HG03175 (cell line): ENCODE measurements around the gene GNB3.
"Not testable (repeated sequence)": the region's sequence is repeated elsewhere in the genome, so short reads cannot be mapped to it uniquely, and the experiment has no call there.

ENCODE experiments used
- ATAC-seq: cut with Tn5 transposase; IDR thresholded peaks from one replicate; pipeline ENCODE4 v1.9.1; 2021; ENCODE audit warnings: mild to moderate bottlenecking, moderate library complexity; ENCODE audit not compliant: unreplicated experiment

The GNB3 gene

DNA sequence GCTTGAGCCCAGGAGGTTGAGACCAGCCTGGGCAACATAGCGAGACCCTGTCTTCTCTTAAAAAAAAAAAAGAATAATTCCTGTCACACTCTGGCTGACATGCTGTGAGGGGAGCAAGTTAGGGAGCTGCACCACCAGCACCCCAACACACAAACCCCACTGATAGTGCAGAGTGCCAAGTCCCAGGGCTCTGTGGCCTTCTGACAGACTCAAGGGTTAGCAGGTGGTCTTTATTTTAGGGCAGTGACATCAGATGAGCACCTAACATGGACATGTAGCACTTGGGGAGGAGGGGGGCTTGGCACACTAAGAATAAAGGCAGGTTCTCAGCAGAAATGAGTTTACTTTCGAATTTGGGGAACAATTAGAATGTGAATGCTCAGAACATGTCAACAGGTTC, 18.1 kb downstream of the GNB3 start:
- ATAC-seq, result no peak

DNA sequence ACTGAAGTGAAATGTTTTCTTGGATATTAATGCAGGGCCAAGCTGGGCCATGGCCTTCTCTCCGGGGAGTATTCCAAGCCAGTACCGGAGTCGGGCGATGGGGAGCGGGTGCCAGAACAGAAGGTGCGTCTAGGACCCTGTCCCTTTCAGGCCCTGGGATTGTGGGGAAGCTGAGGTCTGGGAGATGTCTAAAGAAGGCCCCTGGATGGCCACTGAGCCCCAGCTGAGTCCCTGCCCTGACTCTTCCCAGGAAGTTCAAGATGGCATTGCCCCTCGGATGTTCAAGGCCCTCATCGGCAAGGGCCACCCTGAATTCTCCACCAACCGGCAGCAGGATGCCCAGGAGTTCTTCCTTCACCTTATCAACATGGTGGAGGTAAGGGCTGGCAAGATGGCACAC, 19.4 kb downstream of the GNB3 start:
- ATAC-seq, result no peak

DNA sequence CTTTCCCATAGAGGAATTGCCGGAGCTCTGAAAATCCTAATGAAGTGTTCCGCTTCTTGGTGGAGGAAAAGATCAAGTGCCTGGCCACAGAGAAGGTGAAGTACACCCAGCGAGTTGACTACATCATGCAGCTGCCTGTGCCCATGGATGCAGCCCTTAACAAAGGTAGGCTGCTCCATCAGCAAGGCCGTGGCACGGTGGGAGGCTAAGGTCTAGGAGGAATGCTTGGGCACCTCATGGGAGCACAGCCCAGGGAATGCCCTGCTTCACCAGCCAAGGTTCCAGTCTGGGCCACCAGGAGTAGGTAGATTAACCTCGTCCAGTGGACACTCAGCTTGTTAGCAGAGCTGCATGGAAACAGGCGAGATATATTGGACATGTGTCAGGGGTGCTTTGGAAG, 20.2 kb downstream of the GNB3 start:
- ATAC-seq, result no peak

DNA sequence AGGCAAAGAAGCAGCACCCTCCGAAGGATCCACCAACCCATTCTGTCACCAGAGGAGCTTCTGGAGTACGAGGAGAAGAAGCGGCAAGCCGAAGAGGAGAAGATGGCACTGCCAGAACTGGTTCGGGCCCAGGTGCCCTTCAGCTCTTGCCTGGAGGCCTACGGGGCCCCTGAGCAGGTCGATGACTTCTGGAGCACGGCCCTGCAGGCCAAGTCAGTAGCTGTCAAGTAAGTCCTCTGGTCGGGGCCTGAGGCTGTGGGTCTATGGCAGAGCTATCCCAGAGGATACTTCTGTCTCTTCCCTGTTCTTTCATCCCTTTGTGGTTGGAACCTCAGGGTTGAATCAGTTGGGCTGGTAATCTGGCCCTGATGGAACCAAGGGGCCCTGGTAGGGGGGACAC, 20.7 kb downstream of the GNB3 start:
- ATAC-seq, result no peak

DNA sequence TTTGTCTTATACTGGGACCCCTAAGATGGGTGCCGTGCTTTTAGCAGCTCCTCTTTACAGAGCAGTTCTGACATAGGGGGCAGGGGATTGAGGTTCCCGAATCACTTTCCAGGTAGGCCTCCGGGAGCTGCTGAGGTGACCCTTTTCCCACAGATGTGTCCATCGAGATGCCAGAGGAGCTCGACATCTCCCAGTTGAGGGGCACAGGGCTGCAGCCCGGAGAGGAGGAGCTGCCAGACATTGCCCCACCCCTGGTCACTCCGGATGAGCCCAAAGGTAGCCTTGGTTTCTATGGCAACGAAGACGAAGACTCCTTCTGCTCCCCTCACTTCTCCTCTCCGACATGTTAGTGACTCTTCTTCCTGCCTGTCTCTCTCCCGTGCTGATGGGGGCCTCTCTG, 22.3 kb downstream of the GNB3 start:
- ATAC-seq, result no peak

DNA sequence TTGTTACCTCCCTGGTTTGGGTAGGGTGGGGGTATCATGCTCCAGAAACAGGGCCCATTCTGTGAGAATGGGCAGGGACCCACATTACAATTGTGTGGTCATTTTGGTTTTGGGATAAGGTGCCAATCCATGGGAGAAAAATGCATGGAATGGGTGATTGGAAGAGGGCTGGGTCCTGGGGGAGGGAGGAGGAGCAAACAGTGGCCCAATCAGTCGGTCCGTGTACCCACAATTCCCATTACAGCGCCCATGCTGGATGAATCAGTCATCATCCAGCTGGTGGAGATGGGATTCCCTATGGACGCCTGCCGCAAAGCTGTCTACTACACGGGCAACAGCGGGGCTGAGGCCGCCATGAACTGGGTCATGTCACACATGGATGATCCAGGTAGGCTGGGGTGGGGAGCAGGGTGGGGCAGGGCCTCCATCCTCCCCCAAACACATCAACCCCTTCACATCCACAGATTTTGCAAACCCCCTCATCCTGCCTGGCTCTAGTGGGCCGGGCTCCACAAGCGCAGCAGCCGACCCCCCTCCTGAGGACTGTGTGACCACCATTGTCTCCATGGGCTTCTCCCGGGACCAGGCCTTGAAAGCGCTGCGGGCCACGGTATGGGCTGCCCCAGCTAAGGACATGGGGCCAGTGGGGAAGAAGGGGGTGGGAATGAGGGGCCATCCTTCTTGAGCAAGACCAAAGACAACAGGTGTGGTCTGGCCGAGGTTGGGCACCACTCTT, 23.0 kb downstream of the GNB3 start:
- no peak for ATAC-seq

DNA sequence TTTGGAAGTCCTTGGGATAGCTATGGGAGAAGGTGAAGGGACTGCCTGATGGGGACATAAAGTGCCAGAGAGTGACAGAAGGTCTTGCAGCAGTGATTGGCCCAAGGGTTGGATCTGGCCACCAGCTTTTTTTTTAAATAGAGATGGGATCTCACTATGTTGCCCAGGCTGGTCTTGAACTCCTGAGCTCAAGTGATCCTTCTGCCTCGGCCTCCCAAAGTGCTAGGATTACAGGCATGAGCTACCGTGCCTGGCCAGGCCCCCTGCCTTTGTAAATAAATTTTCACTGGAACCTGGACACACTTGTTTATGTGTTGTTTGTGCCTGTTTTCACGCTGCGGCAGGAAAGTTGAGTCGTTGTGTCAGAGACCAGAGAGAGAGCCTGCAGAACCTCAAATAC, 24.6 kb downstream of the GNB3 start:
- ATAC-seq, result not testable (repeated sequence)

DNA sequence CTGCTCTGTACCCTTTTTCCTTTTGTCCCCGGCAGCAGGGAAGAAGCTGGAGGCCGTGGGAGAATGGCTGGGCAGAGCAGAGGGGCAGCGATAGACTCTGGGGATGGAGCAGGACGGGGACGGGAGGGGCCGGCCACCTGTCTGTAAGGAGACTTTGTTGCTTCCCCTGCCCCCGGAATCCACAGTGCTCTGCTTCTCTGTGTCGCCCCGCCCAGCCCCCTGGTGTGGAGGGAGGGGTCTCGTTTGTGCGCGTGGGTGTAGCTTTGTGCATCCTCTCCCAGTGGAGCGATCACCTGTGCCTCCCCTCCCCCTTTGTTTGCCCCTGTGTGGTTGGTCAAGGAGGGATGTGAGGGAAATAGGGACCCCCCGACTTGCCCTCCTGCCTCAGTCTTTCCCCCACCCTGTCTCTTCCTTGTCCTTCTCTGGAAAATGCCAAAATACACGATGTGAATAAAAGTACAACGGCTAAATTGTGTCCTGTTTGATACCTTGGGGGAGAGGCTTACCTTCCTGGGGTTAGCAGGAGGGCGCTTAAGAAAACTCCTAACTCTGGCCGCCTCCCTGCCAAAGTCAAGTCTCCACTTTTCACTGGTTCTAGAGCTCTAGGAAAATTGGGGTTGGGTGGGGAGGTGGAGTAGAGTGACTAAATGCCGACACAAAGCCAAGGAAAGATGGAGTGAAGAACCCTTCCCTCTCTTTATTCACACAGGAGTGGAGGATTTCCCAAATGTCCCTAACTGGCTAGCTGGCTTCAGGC, 25.6 kb downstream of the GNB3 start:
- ATAC-seq, result no peak

DNA sequence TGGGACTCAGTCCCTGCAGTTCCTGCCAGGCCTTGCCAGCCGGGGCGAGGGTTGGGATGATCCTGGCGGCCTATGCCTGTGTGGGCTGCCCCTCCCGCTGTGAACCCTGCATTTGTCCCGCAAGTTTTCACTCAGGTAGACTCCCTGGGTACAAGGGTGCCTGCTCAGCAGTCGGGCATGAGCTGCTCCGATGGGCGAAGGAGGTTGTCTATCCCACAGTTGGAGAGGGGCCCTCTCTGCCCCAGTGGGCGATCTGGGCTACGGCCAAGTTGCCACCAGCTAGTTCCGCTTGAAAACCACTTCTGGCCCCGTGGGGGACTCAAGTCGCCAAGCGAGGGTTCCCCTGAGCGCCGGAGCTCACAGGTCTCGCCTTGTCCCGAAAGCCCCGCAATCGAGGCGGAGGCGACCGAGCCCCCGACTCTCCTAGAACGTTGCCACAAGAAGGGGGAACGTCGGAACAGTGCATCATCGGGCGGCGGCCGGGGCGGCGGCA, 26.2 kb downstream of the GNB3 start:
- ATAC-seq, result peak; percentile 21

DNA sequence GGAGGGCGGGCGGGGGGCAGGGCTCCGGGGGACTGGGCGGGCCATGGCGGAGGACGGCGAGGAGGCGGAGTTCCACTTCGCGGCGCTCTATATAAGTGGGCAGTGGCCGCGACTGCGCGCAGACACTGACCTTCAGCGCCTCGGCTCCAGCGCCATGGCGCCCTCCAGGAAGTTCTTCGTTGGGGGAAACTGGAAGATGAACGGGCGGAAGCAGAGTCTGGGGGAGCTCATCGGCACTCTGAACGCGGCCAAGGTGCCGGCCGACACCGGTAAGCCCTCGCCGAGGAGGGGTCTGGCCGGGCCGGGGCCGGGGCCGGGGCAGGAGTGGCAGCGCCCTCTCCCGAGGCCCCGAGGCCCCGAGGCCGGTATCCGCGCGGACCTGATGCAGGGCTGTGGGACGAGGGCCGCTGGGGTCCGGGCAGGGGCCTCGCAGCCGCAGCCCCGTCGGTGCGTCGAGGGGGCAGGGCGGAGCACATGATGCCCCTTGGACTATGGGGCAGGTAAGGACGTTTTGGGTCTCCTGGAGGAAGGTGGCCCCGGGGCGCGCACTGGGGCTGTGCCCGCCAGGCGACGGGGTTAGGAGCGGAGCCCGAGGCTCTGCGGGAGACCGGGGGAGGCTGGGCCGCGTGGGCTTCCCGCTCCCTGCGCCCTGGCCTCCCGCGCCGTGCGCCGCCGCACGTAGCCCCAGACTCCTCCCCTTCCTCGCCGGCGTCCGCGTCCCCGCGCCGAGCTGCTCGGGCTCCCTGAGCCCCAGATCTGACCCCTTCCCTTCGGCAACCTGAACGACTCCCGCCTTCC, 26.9 kb downstream of the GNB3 start, which contains the start of gene TPI1:
Gene TPI1, plus strand, starts transcription at position 119 of the 798 bp plus-strand sequence. Its CDS starts 36 bp downstream, at position 155.
- ATAC-seq, result peak; percentile 70

DNA sequence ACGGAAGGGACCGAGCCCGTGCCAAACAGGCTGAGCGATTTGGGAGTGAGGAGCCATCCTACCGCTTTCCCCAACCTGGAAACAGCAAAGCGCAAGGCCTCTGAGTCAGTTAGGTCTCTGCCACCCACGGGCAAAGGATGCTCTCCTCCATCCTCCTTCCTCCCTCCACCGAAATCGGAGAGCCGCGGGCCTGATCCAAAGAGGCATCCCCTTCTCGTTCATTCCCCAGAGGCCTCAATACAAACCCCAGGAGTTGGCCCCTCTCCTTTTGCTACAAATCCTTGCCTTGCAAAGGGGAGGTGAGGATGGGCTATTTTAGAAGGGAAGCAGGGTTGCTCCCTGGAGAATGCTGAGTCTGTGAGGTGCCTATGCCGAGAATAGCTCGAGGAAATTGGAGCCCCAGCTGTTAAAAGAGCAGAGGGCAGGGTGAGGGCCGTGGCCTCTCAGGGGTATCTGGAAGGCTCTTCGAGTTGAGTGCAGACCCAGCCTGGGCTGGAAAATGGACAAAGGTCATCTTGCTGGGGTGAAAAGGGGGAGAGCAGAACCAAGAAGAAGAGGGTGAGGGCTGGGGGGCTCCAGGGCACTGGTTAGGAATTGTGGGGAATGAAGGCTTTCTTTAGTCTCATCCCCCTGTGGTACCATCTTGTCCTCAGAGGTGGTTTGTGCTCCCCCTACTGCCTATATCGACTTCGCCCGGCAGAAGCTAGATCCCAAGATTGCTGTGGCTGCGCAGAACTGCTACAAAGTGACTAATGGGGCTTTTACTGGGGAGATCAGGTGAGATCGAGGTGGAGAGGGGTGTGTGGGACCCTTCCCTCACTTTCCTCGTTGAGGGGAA, 27.7 kb downstream of the GNB3 start:
- no peak for ATAC-seq

DNA sequence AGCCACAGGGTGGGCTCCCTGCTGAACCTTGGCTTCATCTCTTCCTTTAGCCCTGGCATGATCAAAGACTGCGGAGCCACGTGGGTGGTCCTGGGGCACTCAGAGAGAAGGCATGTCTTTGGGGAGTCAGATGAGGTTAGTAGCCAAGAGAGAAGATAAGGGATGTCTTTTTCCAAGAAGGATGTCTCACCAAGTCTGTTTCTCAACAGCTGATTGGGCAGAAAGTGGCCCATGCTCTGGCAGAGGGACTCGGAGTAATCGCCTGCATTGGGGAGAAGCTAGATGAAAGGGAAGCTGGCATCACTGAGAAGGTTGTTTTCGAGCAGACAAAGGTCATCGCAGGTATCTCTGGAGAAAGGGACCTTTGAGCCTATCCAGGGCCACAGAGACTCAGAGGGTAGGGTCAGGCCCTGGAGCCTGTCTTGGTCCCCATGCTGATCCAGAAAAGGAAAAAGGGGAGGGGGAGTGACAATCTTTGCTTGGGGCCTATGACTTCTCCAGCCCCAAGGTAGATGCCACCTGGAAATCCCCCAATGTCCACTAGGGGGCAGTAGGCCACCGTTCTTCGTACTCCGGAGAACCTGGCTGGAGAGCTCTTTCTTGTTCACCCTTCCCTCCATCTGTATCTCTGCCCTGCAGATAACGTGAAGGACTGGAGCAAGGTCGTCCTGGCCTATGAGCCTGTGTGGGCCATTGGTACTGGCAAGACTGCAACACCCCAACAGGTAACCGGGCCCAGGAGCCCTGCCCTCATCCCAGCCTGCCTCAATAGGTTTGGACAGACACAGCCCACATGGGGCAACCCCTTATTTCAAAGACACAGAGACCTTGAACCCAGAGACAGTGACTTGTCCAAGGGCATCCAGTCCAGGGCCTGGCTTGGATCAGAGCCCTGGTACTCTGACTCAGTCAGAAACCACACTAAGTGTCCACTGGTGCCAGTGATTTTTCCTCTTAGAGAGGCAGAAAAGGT, 28.6 kb downstream of the GNB3 start:
- ATAC-seq, result no peak

DNA sequence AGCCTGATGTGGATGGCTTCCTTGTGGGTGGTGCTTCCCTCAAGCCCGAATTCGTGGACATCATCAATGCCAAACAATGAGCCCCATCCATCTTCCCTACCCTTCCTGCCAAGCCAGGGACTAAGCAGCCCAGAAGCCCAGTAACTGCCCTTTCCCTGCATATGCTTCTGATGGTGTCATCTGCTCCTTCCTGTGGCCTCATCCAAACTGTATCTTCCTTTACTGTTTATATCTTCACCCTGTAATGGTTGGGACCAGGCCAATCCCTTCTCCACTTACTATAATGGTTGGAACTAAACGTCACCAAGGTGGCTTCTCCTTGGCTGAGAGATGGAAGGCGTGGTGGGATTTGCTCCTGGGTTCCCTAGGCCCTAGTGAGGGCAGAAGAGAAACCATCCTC, 29.6 kb downstream of the GNB3 start:
- not testable (repeated sequence) for ATAC-seq

DNA sequence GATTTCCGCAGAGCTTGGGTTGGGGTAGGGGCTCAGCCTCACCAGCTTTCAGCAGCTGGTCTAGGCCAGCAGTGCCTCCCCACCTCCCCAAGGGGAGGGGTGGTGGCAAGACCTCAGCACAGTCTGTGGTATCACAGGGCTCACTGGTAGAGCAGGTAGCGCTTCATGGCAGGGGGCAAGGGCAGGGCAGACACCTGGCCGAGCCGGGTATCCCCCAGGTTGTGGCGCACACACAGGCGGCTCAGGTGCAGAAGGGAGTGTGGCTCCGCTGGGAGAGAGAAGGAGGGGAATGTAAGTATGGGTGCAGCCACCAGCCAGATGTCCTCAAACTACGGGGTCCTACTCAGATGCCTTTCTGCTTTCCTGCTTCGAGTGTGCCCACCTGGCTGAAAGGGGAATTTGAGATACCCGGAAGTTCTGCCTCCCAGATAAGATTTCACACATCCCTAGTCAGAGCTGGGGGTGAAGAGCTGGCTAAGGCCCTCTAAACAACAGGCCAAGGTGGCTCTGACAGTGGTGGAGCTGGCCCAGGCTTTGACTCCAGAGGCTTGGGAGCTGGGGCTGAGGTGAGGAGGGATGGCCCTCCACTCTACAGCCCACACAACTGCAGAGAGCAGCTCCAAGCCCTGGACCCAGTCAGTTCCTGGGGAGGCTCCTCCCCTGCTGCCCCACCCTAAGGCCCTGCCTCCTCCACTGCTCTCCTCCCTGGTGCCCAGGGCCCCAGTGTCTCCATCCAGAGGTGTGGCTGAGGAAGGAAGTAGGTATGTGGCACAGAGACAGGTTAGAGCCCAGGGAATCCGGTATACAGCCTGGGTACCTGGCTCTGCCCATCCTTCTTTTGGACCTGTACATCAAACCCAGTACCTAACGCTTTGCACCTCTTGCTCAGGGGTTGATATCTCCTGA, 30.6 kb downstream of the GNB3 start:
- ATAC-seq, result no peak

DNA sequence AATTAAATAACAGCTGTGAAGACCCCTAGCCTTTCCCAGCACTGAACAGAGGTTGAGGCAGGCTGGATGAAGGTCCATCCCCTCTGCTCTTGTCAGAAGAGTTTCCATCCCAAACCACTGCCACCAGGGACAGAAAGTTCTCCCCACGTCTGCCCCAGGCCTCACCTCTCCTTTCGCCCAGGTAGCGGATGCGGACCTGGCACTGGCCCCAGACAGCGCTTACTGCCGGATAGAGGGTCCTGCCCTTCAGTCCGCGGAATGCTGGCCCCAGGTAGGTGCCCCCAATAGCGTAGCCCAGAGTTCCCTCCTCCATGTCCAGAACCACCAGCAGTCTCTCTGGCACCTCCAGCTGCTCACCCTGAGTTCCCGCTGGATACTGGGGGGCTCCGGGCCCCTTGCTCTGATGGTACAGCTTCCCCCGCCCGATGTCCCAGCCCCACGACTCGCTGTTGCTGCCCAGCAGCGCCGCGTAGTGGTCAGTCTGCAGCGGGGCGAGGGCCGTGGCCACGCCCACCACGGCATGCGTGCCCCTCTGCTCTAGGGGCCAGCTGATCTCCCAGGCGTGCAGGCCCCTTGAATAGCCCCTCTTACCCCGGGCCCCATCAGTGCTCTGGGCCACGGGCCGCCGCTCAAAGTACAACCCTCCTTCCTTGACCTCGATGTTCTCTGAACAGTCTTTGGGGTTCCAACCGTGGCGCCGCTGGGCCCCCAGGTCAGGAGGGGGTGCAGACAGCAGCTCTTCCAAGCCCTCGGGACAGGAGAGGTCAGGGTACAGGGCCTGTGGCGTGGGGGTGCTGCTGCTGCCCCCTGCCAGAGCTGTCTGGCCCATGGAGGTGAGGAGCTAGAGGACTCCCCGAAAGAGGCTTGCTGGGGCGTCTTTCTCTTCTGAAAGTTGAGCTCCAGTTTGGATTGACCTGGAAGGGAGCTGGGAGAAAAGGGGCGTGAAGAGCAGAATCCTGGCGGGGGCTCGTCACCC, 31.6 kb downstream of the GNB3 start:
- ATAC-seq, result peak; percentile 37

DNA sequence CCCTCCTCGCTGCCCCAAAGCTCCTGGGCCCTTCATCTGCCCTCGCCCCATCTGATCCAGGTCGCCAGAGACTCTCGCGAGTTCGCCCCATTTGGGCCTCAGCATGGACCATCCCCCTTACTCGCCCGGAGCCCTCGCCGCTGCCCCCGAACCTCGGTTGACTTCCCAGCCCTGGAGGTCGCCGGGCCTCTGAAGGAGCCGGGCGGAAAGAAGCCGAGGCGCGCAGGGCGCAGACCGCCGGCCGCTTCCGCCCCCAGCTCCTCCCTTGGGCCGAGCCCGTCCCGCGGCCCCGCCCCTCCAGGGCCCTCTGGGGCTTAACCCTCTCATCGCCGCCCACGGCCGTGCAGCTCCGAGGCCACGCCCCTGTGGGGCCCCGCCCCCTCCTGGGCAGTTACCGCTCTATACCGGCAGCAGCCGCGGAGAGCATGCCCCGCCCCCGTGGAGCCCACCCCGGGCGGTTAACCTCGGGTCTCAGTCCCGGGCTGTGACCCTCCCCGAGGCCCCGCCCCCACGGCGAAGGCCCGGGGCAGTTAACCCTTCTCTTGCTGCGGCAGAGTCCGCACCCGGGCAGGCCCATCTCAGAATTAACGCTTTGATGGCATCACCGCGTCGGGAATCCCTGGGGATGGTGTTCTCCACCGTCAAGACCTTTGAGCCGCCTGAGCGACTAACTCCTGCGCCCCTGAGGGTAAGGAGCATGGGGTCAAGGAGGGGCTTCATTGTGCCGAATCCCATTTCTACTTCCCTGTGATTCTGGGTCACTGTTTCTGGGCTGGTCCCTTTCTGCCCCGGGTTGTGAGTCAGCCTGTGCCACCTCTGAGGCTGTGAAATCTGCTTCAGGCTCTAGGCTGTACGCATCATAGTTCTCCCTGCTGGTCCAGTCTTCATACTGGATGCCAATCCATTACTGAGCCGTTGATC, 32.6 kb downstream of the GNB3 start, which contains the start of gene SPSB2:
Gene SPSB2, minus strand, starts transcription at position 210 of the 921 bp plus-strand sequence. CDS start 402 bp downstream, outside the sequence.
- peak; percentile 80 for ATAC-seq
